Activated CD8-positive, alpha-beta T cell treated with anti-CD3 and anti-CD28 coated beads for 36 hours (primary cell): ENCODE data around the gene ARMH2. TPM values are rescaled to one million over a fixed set of nuclear protein-coding genes. Genes with fewer than 3 reads are reported as not detected.

Experiments
- ATAC-seq: fragments of 200-7000 bp; cut with Tn5 transposase; one replicate; pipeline ENCODE4 v1.10.0; 2021; ENCODE audit warnings: mild to moderate bottlenecking, moderate library complexity
- CTCF ChIA-PET: fragments of 350-600 bp; sonication (Branson Sonifier 250); formaldehyde crosslinking; loops from one replicate; lab custom pipeline; 2021; ENCODE audit warnings: antibody characterized with exemption; lab: Charles Lee
- POLR2A ChIA-PET: fragments of 350-600 bp; sonication (Branson Sonifier 250); formaldehyde crosslinking; loops from one replicate; lab custom pipeline; 2021; ENCODE audit warnings: antibody characterized with exemption; lab: Charles Lee
- DNase-seq: peaks from one replicate; pipeline ENCODE4 v3.0.0-alpha.2; 2020
- H3K27ac Mint-ChIP-seq: one replicate; pipeline ENCODE4 v1.8.0; 2021; ENCODE audit warnings: mild to moderate bottlenecking, mixed read lengths
- H3K27me3 Mint-ChIP-seq: one replicate; pipeline ENCODE4 v1.8.0; 2021; ENCODE audit warnings: mixed read lengths
- H3K36me3 Mint-ChIP-seq: one replicate; pipeline ENCODE4 v1.8.0; 2021; ENCODE audit warnings: low read depth, mixed read lengths
- H3K4me1 Mint-ChIP-seq: one replicate; pipeline ENCODE4 v1.8.0; 2021; ENCODE audit warnings: low read depth, mixed read lengths
- H3K4me3 Mint-ChIP-seq: one replicate; pipeline ENCODE4 v1.8.0; 2021; ENCODE audit warnings: mild to moderate bottlenecking, moderate library complexity, mixed read lengths
- H3K9me3 Mint-ChIP-seq: one replicate; pipeline ENCODE4 v1.8.0; 2021; ENCODE audit warnings: mixed read lengths
- intact Hi-C: fragments of 100-400 bp; cut with micrococcal nuclease; formaldehyde crosslinking; loops from one replicate; pipeline ENCODE4 v1.10.0; 2022
- total RNA-seq, 2 experiments: library from RNA; stranded (reverse); gene quantifications; one replicate each; pipeline ENCODE4 v1.2.3, GENCODE V29; 2021
- TF ChIP-seq, protein P1 (sequence below): fragments of 200-600 bp; IDR thresholded peaks from one replicate; pipeline ENCODE4 v1.8.0; 2022; ENCODE audit warnings: antibody characterized with exemption, mild to moderate bottlenecking

ARMH2 gene
- total RNA-seq, 2 experiments from 2014 or later: 0.40 TPM; not detected in 1

DNA sequence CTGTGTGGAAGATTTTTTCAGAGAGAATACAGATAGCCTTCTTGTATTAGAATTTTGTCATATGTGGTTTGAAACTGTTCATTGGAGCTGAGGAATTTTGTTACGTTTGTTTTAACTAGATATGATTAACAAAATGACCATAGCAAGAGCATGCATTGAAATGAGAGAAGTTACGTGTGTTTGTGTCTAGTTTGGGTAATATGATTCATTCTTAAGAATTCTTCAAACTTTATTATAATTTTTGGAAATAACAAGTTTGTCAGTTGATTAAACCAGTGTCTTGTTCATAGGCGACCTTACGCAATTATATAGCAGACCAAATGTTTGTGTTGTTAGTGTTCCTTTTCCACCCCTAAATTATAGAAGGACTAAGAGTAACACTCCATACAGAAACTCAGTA lies 18.5 kb downstream of the ARMH2 start:
- Mint-ChIP-seq H3K36me3 (peaks cover 69% of the 10 kb centered on the region), H3K27ac (no peak overlapping the region), H3K9me3 (no peaks in the 10 kb centered on the region), H3K4me3 (no peak overlapping the region), H3K4me1 (peaks cover 21% of the 10 kb centered on the region), H3K27me3 (no peaks in the 10 kb centered on the region)
- ATAC-seq (no peak), DNase-seq (no peak)
- CTCF ChIA-PET: interaction anchor here (1.8 kb wide), 1 partner anchor 13 kb away, joined by 8 read pairs; no protein-coding TSS in a partner anchor
- POLR2A ChIA-PET: interaction anchor here (0.5 to 1.3 kb wide), 2 partner anchors 9 to 207 kb away, joined by 3 to 8 read pairs; no protein-coding TSS in a partner anchor
- intact Hi-C loops: no loop called here
- TF ChIP-seq, protein P1, sequence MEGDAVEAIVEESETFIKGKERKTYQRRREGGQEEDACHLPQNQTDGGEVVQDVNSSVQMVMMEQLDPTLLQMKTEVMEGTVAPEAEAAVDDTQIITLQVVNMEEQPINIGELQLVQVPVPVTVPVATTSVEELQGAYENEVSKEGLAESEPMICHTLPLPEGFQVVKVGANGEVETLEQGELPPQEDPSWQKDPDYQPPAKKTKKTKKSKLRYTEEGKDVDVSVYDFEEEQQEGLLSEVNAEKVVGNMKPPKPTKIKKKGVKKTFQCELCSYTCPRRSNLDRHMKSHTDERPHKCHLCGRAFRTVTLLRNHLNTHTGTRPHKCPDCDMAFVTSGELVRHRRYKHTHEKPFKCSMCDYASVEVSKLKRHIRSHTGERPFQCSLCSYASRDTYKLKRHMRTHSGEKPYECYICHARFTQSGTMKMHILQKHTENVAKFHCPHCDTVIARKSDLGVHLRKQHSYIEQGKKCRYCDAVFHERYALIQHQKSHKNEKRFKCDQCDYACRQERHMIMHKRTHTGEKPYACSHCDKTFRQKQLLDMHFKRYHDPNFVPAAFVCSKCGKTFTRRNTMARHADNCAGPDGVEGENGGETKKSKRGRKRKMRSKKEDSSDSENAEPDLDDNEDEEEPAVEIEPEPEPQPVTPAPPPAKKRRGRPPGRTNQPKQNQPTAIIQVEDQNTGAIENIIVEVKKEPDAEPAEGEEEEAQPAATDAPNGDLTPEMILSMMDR: no peak

DNA sequence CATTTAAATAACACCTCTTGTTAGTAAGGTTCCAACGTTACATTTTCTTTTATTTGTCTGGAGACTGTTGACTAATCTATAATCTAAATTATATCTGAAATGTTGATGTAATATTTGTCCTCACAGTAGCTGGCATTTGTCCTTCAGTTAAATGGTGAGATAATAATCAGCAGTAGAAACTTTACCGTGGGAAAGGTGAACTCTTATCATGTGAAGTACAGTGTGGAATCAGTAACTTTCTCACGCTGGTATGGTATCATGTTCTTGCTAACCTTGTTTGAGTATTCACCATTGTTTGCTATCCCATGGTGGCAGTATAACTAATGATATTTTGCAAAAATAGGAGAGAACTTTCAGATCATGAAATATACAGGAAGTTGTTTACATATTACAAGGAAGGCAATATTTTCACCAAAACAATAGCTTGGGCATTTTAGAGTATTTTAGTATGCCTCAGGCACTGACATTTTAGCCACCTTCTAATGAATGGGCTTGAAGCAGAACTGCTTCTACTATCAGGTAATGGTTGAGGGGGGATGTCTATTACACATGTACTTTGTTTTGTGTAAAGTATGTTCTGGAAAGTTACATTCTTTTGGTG lies 19.2 kb downstream of the ARMH2 start:
- POLR2A ChIA-PET: interaction anchor here (0.5 to 1.3 kb wide), 2 partner anchors 9 to 207 kb away, joined by 3 to 8 read pairs; no protein-coding TSS in a partner anchor
- no peak overlapping the region for H3K4me3 Mint-ChIP-seq
- TF ChIP-seq, protein P1: no peak
- no peaks in the 10 kb centered on the region for H3K27me3 Mint-ChIP-seq
- DNase-seq: no peak
- H3K36me3 Mint-ChIP-seq: peaks cover 65% of the 10 kb centered on the region
- no peaks in the 10 kb centered on the region for H3K9me3 Mint-ChIP-seq
- intact Hi-C loops: no loop called here
- peaks cover 22% of the 10 kb centered on the region for H3K4me1 Mint-ChIP-seq
- no peak overlapping the region for H3K27ac Mint-ChIP-seq
- CTCF ChIA-PET: interaction anchor here (1.8 kb wide), 1 partner anchor 13 kb away, joined by 8 read pairs; no protein-coding TSS in a partner anchor
- no peak for ATAC-seq

GRCh38 chr6:24778878-24779277 lies 19.8 kb downstream of the ARMH2 start:
- peaks cover 25% of the 10 kb centered on the region for H3K4me1 Mint-ChIP-seq
- ATAC-seq: no peak
- ChIA-PET CTCF (interaction anchor here (0.6 to 1.8 kb wide), 4 partner anchors 10 to 291 kb away, joined by 3 to 8 read pairs (median 3); no protein-coding TSS in a partner anchor), POLR2A (interaction anchor here (0.7 to 1.3 kb wide), 2 partner anchors 10 to 60 kb away, joined by 3 to 8 read pairs; partner anchors contain the start of gene C6orf62)
- H3K36me3 Mint-ChIP-seq: peaks cover 60% of the 10 kb centered on the region
- intact Hi-C loops: no loop called here
- H3K27me3 Mint-ChIP-seq: no peaks in the 10 kb centered on the region
- DNase-seq: no peak
- TF ChIP-seq, protein P1: no peak
- no peak overlapping the region for H3K4me3 Mint-ChIP-seq
- no peaks in the 10 kb centered on the region for H3K9me3 Mint-ChIP-seq
- H3K27ac Mint-ChIP-seq: no peak overlapping the region

DNA sequence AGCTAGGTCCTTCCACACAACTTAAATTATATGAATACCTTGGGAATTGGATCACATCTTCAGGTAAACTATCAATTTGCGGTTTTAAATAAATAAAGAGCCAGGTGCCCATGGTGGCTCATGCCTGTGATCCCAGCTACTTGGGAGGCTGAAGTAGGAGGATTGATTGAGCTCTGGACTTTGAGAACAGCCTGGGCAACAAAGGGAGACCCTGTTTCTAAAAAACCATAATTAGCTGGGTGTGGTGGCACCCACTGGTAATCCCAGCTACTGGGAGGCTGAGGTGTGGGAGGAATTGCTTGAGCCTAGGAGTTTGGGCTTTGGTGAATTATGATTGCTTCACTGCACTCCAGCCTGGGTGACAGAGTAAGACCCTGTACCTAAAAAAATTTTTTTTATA lies 20.6 kb downstream of the ARMH2 start:
- ChIA-PET POLR2A (interaction anchor here (0.7 kb wide), 1 partner anchor 59 kb away, joined by 3 read pairs; the partner anchor contains the start of gene C6orf62), CTCF (interaction anchor here (0.6 to 1.2 kb wide), 3 partner anchors 10 to 292 kb away, joined by 3 read pairs; no protein-coding TSS in a partner anchor)
- no peak for DNase-seq
- Mint-ChIP-seq H3K4me3 (peak overlapping the region; percentile 34), H3K9me3 (no peaks in the 10 kb centered on the region), H3K27me3 (no peaks in the 10 kb centered on the region), H3K36me3 (peaks cover 56% of the 10 kb centered on the region), H3K27ac (no peak overlapping the region), H3K4me1 (peaks cover 25% of the 10 kb centered on the region)
- TF ChIP-seq, protein P1: no peak
- no peak for ATAC-seq
- intact Hi-C loops: no loop called here

DNA sequence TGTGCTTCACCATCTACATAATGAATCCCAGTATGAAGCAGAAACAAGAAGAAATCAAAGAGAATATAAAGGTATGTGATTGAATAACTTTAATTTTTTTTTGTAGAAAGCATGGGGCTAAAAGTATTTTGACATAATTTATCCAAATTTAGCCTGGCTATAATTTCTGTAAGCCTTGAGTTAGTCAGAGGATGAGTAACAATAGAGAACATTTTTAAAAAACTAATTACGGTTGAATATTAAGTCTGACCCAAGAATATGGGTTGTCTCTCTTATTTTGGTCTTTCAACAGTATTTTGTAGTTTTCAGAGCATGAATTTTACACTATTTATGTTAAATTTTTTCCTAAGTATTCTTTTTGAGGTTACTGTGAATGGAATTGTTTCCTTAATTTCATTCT lies 21.5 kb downstream of the ARMH2 start:
- ATAC-seq (no peak), DNase-seq (no peak)
- no peaks in the 10 kb centered on the region for H3K27me3 Mint-ChIP-seq
- intact Hi-C loops: no loop called here
- H3K36me3 Mint-ChIP-seq: peaks cover 51% of the 10 kb centered on the region
- peaks cover 25% of the 10 kb centered on the region for H3K4me1 Mint-ChIP-seq
- TF ChIP-seq, protein P1: no peak
- CTCF ChIA-PET: no interaction called here
- no peaks in the 10 kb centered on the region for H3K9me3 Mint-ChIP-seq
- no peak overlapping the region for H3K27ac Mint-ChIP-seq
- peak overlapping the region; percentile 98 for H3K4me3 Mint-ChIP-seq
- POLR2A ChIA-PET: interaction anchor here (1.5 kb wide), 1 partner anchor 41 kb away, joined by 3 read pairs; no protein-coding TSS in a partner anchor
